H9 (cell line): Measurements from ENCODE around the gene FRAT1. TPM values are rescaled to one million over a fixed set of nuclear protein-coding genes. Genes with fewer than 3 reads are reported as not detected.

ENCODE experiments used
- DNase-seq: peaks from one replicate; pipeline ENCODE4 v3.0.0-alpha.2; 2017
- H2AFZ ChIP-seq: one replicate; pipeline ENCODE4 v1.6.1; 2013; ENCODE audit warnings: mild to moderate bottlenecking, low read length, control low read depth, moderate library complexity
- H2AK5ac ChIP-seq: 2 replicates; pipeline ENCODE4 v1.6.1; 2013; ENCODE audit warnings: low read length, control low read depth, mixed read lengths; ENCODE audit not compliant: insufficient read length
- H2BK120ac ChIP-seq: one replicate; pipeline ENCODE4 v1.6.1; 2013; ENCODE audit warnings: low read depth, mild to moderate bottlenecking, low read length, control low read depth, inconsistent platforms; ENCODE audit not compliant: poor library complexity, severe bottlenecking
- H2BK12ac ChIP-seq: 2 replicates; pipeline ENCODE4 v1.6.1; 2013; ENCODE audit warnings: low read length, control low read depth, mixed read lengths, low read depth; ENCODE audit not compliant: insufficient read length
- H2BK15ac ChIP-seq: 2 replicates; pipeline ENCODE4 v1.6.1; 2013; ENCODE audit warnings: low read depth, low read length, control low read depth
- H2BK20ac ChIP-seq: one replicate; pipeline ENCODE4 v1.6.1; 2013; ENCODE audit warnings: low read depth, mild to moderate bottlenecking, low read length, control low read depth, inconsistent platforms; ENCODE audit not compliant: poor library complexity, severe bottlenecking
- H2BK5ac ChIP-seq: 2 replicates; pipeline ENCODE4 v1.6.1; 2013; ENCODE audit warnings: low read length, control low read depth, mixed read lengths; ENCODE audit not compliant: insufficient read length
- H3K14ac ChIP-seq: 2 replicates; pipeline ENCODE4 v1.6.1; 2013; ENCODE audit warnings: low read length, control low read depth; ENCODE audit not compliant: insufficient read depth
- H3K18ac ChIP-seq: 2 replicates; pipeline ENCODE4 v1.6.1; 2013; ENCODE audit warnings: low read depth, mild to moderate bottlenecking, mixed read lengths, low read length, control low read depth; ENCODE audit not compliant: insufficient read length
- H3K23ac ChIP-seq: 2 replicates; pipeline ENCODE4 v1.6.1; 2013; ENCODE audit warnings: low read length, control low read depth, mixed read lengths, low read depth; ENCODE audit not compliant: insufficient read length
- H3K23me2 ChIP-seq: 2 replicates; pipeline ENCODE4 v1.6.1; 2013; ENCODE audit warnings: low read depth, mild to moderate bottlenecking, mixed read lengths, low read length, control low read depth; ENCODE audit not compliant: insufficient read length, poor library complexity, severe bottlenecking
- H3K27ac ChIP-seq: 2 replicates; pipeline ENCODE4 v1.5.1; 2013; ENCODE audit warnings: low read length, control low read depth, mixed read lengths, low read depth; ENCODE audit not compliant: insufficient read length
- H3K27me3 ChIP-seq: 2 replicates; pipeline ENCODE4 v1.6.1; 2013; ENCODE audit warnings: low read length, control low read depth, inconsistent platforms; ENCODE audit not compliant: insufficient read depth
- H3K4ac ChIP-seq: 2 replicates; pipeline ENCODE4 v1.6.1; 2013; ENCODE audit warnings: low read depth, mild to moderate bottlenecking, control low read depth, inconsistent platforms, low read length, moderate library complexity
- H3K4me1 ChIP-seq: 2 replicates; pipeline ENCODE4 v1.6.1; 2013; ENCODE audit warnings: low read length, control low read depth, inconsistent platforms; ENCODE audit not compliant: insufficient read depth
- H3K4me2 ChIP-seq: 2 replicates; pipeline ENCODE4 v1.6.1; 2013; ENCODE audit warnings: low read length, control low read depth, mixed read lengths; ENCODE audit not compliant: insufficient read length, insufficient read depth
- H3K56ac ChIP-seq: 2 replicates; pipeline ENCODE4 v1.6.1; 2013; ENCODE audit warnings: low read depth, mild to moderate bottlenecking, mixed read lengths, low read length, control low read depth; ENCODE audit not compliant: insufficient read length
- H3K79me1 ChIP-seq: 2 replicates; pipeline ENCODE4 v1.6.1; 2013; ENCODE audit warnings: low read depth, mild to moderate bottlenecking, moderate library complexity, low read length, control low read depth, inconsistent platforms; ENCODE audit not compliant: insufficient read depth, poor library complexity, severe bottlenecking
- H3K79me2 ChIP-seq: 2 replicates; pipeline ENCODE4 v1.6.1; 2013; ENCODE audit warnings: low read length, control low read depth, inconsistent platforms; ENCODE audit not compliant: insufficient read depth
- H3K9ac ChIP-seq: 2 replicates; pipeline ENCODE4 v1.6.1; 2013; ENCODE audit warnings: low read length, control low read depth, mixed read lengths; ENCODE audit not compliant: insufficient read length; ENCODE audit errors: extremely low read depth
- H3K9me3 ChIP-seq: one replicate; pipeline ENCODE4 v1.6.1; 2013; ENCODE audit warnings: low read depth, low read length, inconsistent platforms; ENCODE audit not compliant: control insufficient read depth
- H3T11ph ChIP-seq: one replicate; pipeline ENCODE4 v1.6.1; 2013; ENCODE audit warnings: mild to moderate bottlenecking, low read length, control low read depth, inconsistent platforms
- H4K20me1 ChIP-seq: one replicate; pipeline ENCODE4 v1.6.1; 2013; ENCODE audit not compliant: control insufficient read depth, insufficient read length, insufficient read depth
- H4K5ac ChIP-seq: 2 replicates; pipeline ENCODE4 v1.6.1; 2013; ENCODE audit warnings: low read depth, mild to moderate bottlenecking, mixed read lengths, low read length, control low read depth; ENCODE audit not compliant: insufficient read length
- H4K8ac ChIP-seq: replicated peaks from 2 replicates; pipeline ENCODE4 v1.6.1; 2013; ENCODE audit warnings: low read length, control low read depth, mixed read lengths, low read depth; ENCODE audit not compliant: insufficient read length
- H4K91ac ChIP-seq: 2 replicates; pipeline ENCODE4 v1.6.1; 2013; ENCODE audit warnings: low read depth, mild to moderate bottlenecking, moderate library complexity, mixed read lengths, low read length, control low read depth; ENCODE audit not compliant: insufficient read length
- H3K27ac Mint-ChIP-seq, 3 experiments: 2 replicates in 2 of 3; 3 replicates in 1 of 3; pipeline ENCODE4 v1.8.0; 2020 to 2021; ENCODE audit warnings: mixed read lengths in 3 of 3, mild to moderate bottlenecking in 1 of 3, moderate library complexity in 1 of 3
- H3K27me3 Mint-ChIP-seq: 2 replicates; pipeline ENCODE4 v1.8.0; 2021; ENCODE audit warnings: low read depth, mild to moderate bottlenecking, moderate library complexity, mixed read lengths
- H3K36me3 Mint-ChIP-seq, 3 experiments: 2 replicates in 2 of 3; 3 replicates in 1 of 3; pipeline ENCODE4 v1.8.0; 2020 to 2021; ENCODE audit warnings: low read depth in 3 of 3, mixed read lengths in 3 of 3; ENCODE audit not compliant: insufficient read depth in 1 of 3
- H3K4me1 Mint-ChIP-seq, 2 experiments: 2 replicates each; pipeline ENCODE4 v1.8.0; 2020; ENCODE audit warnings: mixed read lengths in 2 of 2
- H3K4me3 Mint-ChIP-seq, 2 experiments: 2 replicates in 1 of 2; 3 replicates in 1 of 2; pipeline ENCODE4 v1.8.0; 2020 to 2021; ENCODE audit warnings: mild to moderate bottlenecking in 2 of 2, mixed read lengths in 2 of 2, moderate library complexity in 1 of 2
- H3K9me3 Mint-ChIP-seq, 2 experiments: 2 replicates in 1 of 2; 3 replicates in 1 of 2; pipeline ENCODE4 v1.8.0; 2020; ENCODE audit warnings: mild to moderate bottlenecking in 2 of 2, mixed read lengths in 2 of 2, moderate library complexity in 1 of 2
- CTCF ChIP-seq: fragments of 200-600 bp; sonication (generic); conservative IDR thresholded peaks from 3 replicates; pipeline ENCODE4 v1.8.0; 2021; ENCODE audit warnings: antibody characterized with exemption, mild to moderate bottlenecking
- WGBS: extraction: QIAGEN DNeasy Blood & Tissue Kit; methylation state at CpG from one replicate; pipeline ENCODE4 v1.1.7; 2013; ENCODE audit warnings: missing lambda C conversion rate, low lambda C conversion rate, mixed read lengths; ENCODE audit not compliant: insufficient read length; ENCODE audit errors: extremely low coverage; 5-methylcytosine and 5-hydroxymethylcytosine counted together
- total RNA-seq: library from RNA; stranded (reverse); gene quantifications from 2 replicates; pipeline ENCODE4 v1.2.1, GENCODE V29; 2021

Gene FRAT1
- total RNA-seq, 1 experiment from 2014 or later: 7.3 TPM

- no peak overlapping the region for H3T11ph ChIP-seq
- peaks cover 42 to 82% (median 63%) of the 10 kb centered on the region in 3 experiments; a peak in 6 of 7 replicates for H3K36me3 Mint-ChIP-seq
- no peak overlapping the region for H3K4ac ChIP-seq
- H4K8ac ChIP-seq: no peak overlapping the region
- H4K91ac ChIP-seq: no peak overlapping the region
- H3K4me1 Mint-ChIP-seq: peaks cover 2 to 8% of the 10 kb centered on the region in 2 experiments; a peak in 3 of 4 replicates
- WGBS: no CpG with 5 or more reads among the region's 4 CpGs
- H3K79me1 ChIP-seq: no peaks in the 10 kb centered on the region
- no peaks in the 10 kb centered on the region for H3K79me2 ChIP-seq
- H2BK12ac ChIP-seq: no peak overlapping the region
- H4K5ac ChIP-seq: no peak overlapping the region
- H3K23me2 ChIP-seq: no peaks in the 10 kb centered on the region
- no peaks in the 10 kb centered on the region for H3K4me1 ChIP-seq
- no peak for TF ChIP-seq CTCF
- DNase-seq: no peak
- no peak overlapping the region for H2BK15ac ChIP-seq
- H2BK120ac ChIP-seq: no peak overlapping the region
- no peak overlapping the region for H2AK5ac ChIP-seq
- no peaks in the 10 kb centered on the region for H3K9me3 Mint-ChIP-seq
- H3K27me3 Mint-ChIP-seq: no peaks in the 10 kb centered on the region; the same call in 1 of the 2 replicates
- H2BK20ac ChIP-seq: no peak overlapping the region
- no peak overlapping the region for H3K4me3 Mint-ChIP-seq
- no peak overlapping the region for H3K23ac ChIP-seq
- H3K27ac Mint-ChIP-seq: no peak overlapping the region
- no peak overlapping the region for H3K56ac ChIP-seq
- no peak overlapping the region for H3K4me2 ChIP-seq
- no peak overlapping the region for H2BK5ac ChIP-seq
- no peaks in the 10 kb centered on the region for H4K20me1 ChIP-seq
- H3K14ac ChIP-seq: no peak overlapping the region
- no peaks in the 10 kb centered on the region for H3K27me3 ChIP-seq
- no peak overlapping the region for H2AFZ ChIP-seq
- no peak overlapping the region for H3K9ac ChIP-seq
- no peaks in the 10 kb centered on the region for H3K9me3 ChIP-seq
- H3K27ac ChIP-seq: no peak overlapping the region
- no peak overlapping the region for H3K18ac ChIP-seq
Observed at GRCh38 chr10:97363071-97363470, 44.0 kb downstream of the FRAT1 start.
